Measurements from ENCODE around the gene UQCRC1.

The UQCRC1 gene

GRCh38 chr3:48555949-48556795, 53.3 kb downstream of the UQCRC1 start:
- ATAC-seq (ENCODE audit: insufficient read depth, low read depth) (no peak), DNase-seq (no peak)
- Histone ChIP-seq H3K4me3 (ENCODE audit: low read depth in 1 of 2, low read length in 2 of 2) (peak overlapping the region; percentile 27 to 68; a peak in 3 of 4 replicates), H3K27ac (ENCODE audit: low read length) (peak overlapping the region; percentile 23; the same call in 1 of the 2 replicates), H2AFZ (ENCODE audit: low read depth, low read length) (peak overlapping the region; percentile 77), H3K36me3 (ENCODE audit: insufficient read depth, low read length) (no peaks in the 10 kb centered on the region; the same call in 1 of the 2 replicates), H3K9ac (ENCODE audit: low read depth, low read length) (peak overlapping the region; percentile 55), H3K4me1 (ENCODE audit: insufficient read depth, low read length) (peaks cover 39% of the 10 kb centered on the region), H3K27me3 (ENCODE audit: insufficient read depth, low read length, poor library complexity) (no peaks in the 10 kb centered on the region), H3K9me3 (ENCODE audit: insufficient read depth, low read length, severe bottlenecking) (no peaks in the 10 kb centered on the region), H3K4me2 (ENCODE audit: insufficient read depth, low read length) (peak overlapping the region; percentile 97), H4K20me1 (ENCODE audit: insufficient read depth, low read length) (no peaks in the 10 kb centered on the region; the same call in 1 of the 2 replicates), H3K79me2 (ENCODE audit: insufficient read depth, low read length) (no peaks in the 10 kb centered on the region)
- TF ChIP-seq CTCF (IDR thresholded peaks at IDR 0.05; ENCODE audit: borderline replicate concordance, extremely low read depth, low read length, poor library complexity, severe bottlenecking) (no peak), EZH2 (IDR thresholded peaks at IDR 0.05; ENCODE audit: borderline replicate concordance, low read depth, low read length, severe bottlenecking) (no peak)

DNA sequence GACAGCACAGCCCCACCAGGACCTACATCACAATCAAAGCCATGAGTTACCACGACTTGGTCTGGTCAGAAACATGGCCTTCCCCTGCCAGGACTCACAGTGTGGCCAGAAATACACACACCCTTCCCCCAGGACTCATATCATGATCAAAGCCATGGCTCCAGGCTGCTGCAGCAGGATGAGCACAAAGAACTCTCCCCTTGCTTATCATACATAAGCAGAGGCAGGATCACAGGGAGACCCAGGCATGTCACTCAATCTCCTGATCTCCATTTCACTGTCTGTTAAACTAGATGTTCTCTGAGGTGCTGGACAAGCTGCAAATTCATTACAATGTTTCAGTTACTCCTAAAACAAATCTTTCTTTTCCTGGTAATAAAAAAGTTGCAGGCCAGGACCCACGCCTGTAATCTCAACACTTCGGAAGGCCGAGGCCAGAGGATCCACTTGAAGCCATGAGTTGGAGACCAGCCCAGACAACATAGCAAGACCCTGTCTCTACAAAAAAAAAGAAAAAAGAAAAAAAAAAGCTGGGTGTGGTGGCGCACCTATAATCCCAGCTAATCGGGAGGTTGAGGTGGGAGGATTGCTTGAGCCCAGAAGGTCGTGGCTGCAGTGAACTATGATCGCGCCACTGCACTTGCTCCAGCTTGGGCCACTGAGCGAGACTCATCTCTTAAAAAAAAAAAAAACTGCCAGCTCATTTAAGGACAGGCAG, 54.1 kb downstream of the UQCRC1 start:
- no peak for DNase-seq
- H3K79me2 ChIP-seq (ENCODE audit: insufficient read depth, low read length): no peaks in the 10 kb centered on the region
- peak overlapping the region; percentile 55; the same call in 1 of the 2 replicates for H3K9ac ChIP-seq (ENCODE audit: low read depth, low read length)
- no peak for TF ChIP-seq CTCF (IDR thresholded peaks at IDR 0.05; ENCODE audit: borderline replicate concordance, extremely low read depth, low read length, poor library complexity, severe bottlenecking)
- TF ChIP-seq EZH2 (IDR thresholded peaks at IDR 0.05; ENCODE audit: borderline replicate concordance, low read depth, low read length, severe bottlenecking): no peak
- H2AFZ ChIP-seq (ENCODE audit: low read depth, low read length): no peak overlapping the region
- H3K36me3 ChIP-seq (ENCODE audit: insufficient read depth, low read length): no peaks in the 10 kb centered on the region; the same call in 1 of the 2 replicates
- H4K20me1 ChIP-seq (ENCODE audit: insufficient read depth, low read length): no peaks in the 10 kb centered on the region; the same call in 1 of the 2 replicates
- H3K9me3 ChIP-seq (ENCODE audit: insufficient read depth, low read length, severe bottlenecking): no peaks in the 10 kb centered on the region
- peak overlapping the region; percentile 97 for H3K4me2 ChIP-seq (ENCODE audit: insufficient read depth, low read length)
- ATAC-seq (ENCODE audit: insufficient read depth, low read depth): no peak
- peaks cover 39% of the 10 kb centered on the region for H3K4me1 ChIP-seq (ENCODE audit: insufficient read depth, low read length)
- H3K4me3 ChIP-seq (ENCODE audit: low read depth in 1 of 2, low read length in 2 of 2): peak overlapping the region in 1 of 2 experiments; percentile 68; a peak in 2 of 4 replicates
- no peaks in the 10 kb centered on the region for H3K27me3 ChIP-seq (ENCODE audit: insufficient read depth, low read length, poor library complexity)
- no peak overlapping the region for H3K27ac ChIP-seq (ENCODE audit: low read length)

DNA sequence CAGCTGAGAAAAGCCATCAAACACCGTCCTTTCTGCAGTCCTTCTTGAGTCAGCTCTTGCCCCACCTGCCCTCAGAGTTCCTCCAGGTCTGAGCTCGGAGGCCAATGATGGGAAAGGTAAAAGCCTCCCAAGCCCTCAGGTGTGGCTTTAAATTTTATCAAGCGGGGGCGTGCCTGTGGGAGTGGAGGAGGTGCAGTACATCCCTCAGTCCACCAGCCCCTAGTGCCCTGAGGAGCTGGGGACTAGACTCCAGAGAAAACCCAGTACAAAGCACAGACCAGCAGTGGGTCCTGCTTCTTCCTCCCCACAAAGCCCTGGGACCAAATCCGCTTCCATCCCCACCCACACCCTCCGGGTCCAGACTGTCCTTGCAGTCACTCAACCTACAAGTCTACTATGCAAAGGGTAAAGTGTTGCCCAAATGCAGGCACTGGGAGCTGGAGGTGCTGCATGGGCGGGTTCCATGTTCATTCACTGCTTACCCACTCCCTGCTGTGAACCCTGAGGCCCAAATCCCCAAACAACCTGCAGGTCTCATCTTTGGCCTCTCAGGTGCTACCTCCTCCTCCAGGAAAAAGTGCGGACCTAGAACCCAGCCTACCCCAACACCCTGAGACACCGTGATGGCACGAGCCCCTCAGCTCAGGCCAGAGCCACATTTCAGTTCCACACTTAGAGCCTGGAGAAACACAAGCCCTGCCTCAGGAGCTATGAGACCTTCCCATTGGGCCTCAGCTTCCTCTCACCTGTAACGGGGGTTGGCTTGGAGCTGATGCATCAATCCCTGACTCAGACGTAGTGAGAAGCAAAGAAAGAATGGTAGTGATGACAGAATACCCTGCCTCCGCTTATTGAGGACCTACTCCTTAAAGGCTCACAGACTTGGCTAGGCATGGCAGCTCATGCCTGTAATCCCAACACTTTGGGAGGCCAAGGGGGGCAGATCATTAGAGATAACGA, 55.3 kb downstream of the UQCRC1 start:
- no peaks in the 10 kb centered on the region for H3K27me3 ChIP-seq (ENCODE audit: insufficient read depth, low read length, poor library complexity)
- H3K9ac ChIP-seq (ENCODE audit: low read depth, low read length): no peak overlapping the region
- no peaks in the 10 kb centered on the region; the same call in 1 of the 2 replicates for H4K20me1 ChIP-seq (ENCODE audit: insufficient read depth, low read length)
- H3K4me3 ChIP-seq (ENCODE audit: low read depth in 1 of 2, low read length in 2 of 2): no peak overlapping the region
- peak overlapping the region; percentile 7; the same call in 1 of the 2 replicates for H3K4me2 ChIP-seq (ENCODE audit: insufficient read depth, low read length)
- DNase-seq (no peak), ATAC-seq (ENCODE audit: insufficient read depth, low read depth) (no peak)
- H3K27ac ChIP-seq (ENCODE audit: low read length): no peak overlapping the region
- H3K4me1 ChIP-seq (ENCODE audit: insufficient read depth, low read length): peaks cover 39% of the 10 kb centered on the region
- H3K36me3 ChIP-seq (ENCODE audit: insufficient read depth, low read length): no peaks in the 10 kb centered on the region; the same call in 1 of the 2 replicates
- no peak for TF ChIP-seq EZH2 (IDR thresholded peaks at IDR 0.05; ENCODE audit: borderline replicate concordance, low read depth, low read length, severe bottlenecking)
- no peak for TF ChIP-seq CTCF (IDR thresholded peaks at IDR 0.05; ENCODE audit: borderline replicate concordance, extremely low read depth, low read length, poor library complexity, severe bottlenecking)
- H2AFZ ChIP-seq (ENCODE audit: low read depth, low read length): no peak overlapping the region
- H3K79me2 ChIP-seq (ENCODE audit: insufficient read depth, low read length): no peaks in the 10 kb centered on the region
- no peaks in the 10 kb centered on the region for H3K9me3 ChIP-seq (ENCODE audit: insufficient read depth, low read length, severe bottlenecking)
